ENCODE results near the gene CCR7. TPM values are rescaled to one million over a fixed set of nuclear protein-coding genes. Genes with fewer than 3 reads are reported as not detected.
A peak's percentile ranks its signal among the peaks of the same experiment; 100 is the strongest.

The CCR7 gene
- total RNA-seq, 4 donors from 2014 or later: 1.2 TPM; not detected in 3

DNA sequence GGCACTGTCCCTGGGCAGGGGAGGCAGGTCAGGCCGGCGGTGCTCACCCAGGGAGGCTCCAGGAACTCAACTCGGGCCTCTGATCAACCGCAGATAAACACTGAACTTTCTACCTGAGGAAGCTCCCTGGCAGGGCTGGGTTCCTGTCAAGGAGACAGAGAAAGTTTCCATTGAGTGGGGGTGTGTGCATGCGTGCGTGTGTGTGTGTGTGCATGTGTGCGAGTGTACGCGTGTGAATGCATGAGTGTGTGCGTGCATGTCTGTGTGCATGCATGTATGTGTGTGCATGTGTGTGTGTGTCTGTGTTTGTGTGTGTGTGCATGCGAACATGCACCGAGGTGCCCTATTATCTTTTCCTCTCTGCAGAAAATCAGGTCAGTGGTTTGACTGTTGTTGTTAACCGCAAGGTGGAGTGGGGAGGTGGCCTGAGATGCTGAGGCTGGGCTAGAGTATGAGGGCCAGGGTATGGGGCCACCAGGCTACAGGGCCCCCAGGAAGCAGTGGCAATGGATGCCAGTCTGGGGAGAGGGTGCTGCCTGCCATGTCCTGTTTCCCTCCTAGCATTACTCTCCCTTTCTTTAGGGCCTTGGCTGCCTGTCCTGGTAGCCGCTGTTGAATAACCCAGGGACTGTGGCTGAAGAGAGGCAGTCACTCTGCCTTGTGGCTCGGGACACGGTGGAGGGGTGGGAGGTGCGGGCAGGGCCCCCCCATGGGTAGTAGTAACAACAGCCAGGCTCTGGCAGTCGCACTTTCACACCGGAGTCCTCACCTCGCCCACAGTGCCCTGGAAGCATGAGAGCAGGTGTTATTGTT is 24.0 kb downstream of the CCR7 start:
- 59% methylated on average over 19 of the region's 20 CpGs for WGBS
- H3K27ac ChIP-seq: peak overlapping the region; percentile 93
- no peaks in the 10 kb centered on the region for H3K9me3 ChIP-seq
- TF ChIP-seq POLR2AphosphoS5 (IDR thresholded peaks at IDR 0.05) (no peak), EP300 (IDR thresholded peaks at IDR 0.05) (no peak), POLR2A (IDR thresholded peaks at IDR 0.05) (no peak)
- TF ChIP-seq, protein P1, sequence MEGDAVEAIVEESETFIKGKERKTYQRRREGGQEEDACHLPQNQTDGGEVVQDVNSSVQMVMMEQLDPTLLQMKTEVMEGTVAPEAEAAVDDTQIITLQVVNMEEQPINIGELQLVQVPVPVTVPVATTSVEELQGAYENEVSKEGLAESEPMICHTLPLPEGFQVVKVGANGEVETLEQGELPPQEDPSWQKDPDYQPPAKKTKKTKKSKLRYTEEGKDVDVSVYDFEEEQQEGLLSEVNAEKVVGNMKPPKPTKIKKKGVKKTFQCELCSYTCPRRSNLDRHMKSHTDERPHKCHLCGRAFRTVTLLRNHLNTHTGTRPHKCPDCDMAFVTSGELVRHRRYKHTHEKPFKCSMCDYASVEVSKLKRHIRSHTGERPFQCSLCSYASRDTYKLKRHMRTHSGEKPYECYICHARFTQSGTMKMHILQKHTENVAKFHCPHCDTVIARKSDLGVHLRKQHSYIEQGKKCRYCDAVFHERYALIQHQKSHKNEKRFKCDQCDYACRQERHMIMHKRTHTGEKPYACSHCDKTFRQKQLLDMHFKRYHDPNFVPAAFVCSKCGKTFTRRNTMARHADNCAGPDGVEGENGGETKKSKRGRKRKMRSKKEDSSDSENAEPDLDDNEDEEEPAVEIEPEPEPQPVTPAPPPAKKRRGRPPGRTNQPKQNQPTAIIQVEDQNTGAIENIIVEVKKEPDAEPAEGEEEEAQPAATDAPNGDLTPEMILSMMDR (IDR thresholded peaks at IDR 0.05): no peak
- peak in 1 of 2 donors; percentile 64 for DNase-seq (ENCODE audit: low spot score in 2 of 2)
- H3K4me1 ChIP-seq: peaks cover 78% of the 10 kb centered on the region
- H3K4me3 ChIP-seq: no peak overlapping the region
- H3K36me3 ChIP-seq: no peaks in the 10 kb centered on the region
- no peaks in the 10 kb centered on the region for H3K27me3 ChIP-seq

DNA sequence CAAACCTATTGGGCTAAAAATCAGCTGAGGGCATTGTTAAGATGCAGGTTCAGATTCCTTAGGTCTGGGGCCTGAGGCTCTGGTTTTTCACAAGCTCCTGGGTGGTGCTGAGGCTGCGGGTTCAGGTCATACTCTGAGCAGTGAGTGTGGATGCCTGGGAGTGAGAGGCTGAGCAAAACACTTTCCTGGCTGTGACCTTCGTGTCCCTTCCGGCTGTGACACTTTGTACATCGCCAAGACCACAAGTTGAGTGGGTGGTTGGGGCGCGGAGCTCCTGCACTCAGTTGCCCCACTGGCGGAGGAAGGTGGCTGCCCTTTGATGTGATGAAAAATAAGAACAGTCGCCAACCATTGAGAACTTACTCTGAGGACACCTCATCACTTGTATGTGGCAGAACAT is 24.8 kb downstream of the CCR7 start:
- H3K36me3 ChIP-seq: no peaks in the 10 kb centered on the region
- peak in 1 of 2 donors; percentile 53 for DNase-seq (ENCODE audit: low spot score in 2 of 2)
- peaks cover 86% of the 10 kb centered on the region for H3K4me1 ChIP-seq
- peak overlapping the region; percentile 70 for H3K27ac ChIP-seq
- H3K9me3 ChIP-seq: no peaks in the 10 kb centered on the region
- H3K27me3 ChIP-seq: no peaks in the 10 kb centered on the region
- 89% methylated on average over 7 of the region's 8 CpGs for WGBS
- H3K4me3 ChIP-seq: no peak overlapping the region
- TF ChIP-seq, protein P1 (IDR thresholded peaks at IDR 0.05): no peak
- TF ChIP-seq POLR2AphosphoS5 (IDR thresholded peaks at IDR 0.05) (no peak), POLR2A (IDR thresholded peaks at IDR 0.05) (no peak), EP300 (IDR thresholded peaks at IDR 0.05) (no peak)

DNA sequence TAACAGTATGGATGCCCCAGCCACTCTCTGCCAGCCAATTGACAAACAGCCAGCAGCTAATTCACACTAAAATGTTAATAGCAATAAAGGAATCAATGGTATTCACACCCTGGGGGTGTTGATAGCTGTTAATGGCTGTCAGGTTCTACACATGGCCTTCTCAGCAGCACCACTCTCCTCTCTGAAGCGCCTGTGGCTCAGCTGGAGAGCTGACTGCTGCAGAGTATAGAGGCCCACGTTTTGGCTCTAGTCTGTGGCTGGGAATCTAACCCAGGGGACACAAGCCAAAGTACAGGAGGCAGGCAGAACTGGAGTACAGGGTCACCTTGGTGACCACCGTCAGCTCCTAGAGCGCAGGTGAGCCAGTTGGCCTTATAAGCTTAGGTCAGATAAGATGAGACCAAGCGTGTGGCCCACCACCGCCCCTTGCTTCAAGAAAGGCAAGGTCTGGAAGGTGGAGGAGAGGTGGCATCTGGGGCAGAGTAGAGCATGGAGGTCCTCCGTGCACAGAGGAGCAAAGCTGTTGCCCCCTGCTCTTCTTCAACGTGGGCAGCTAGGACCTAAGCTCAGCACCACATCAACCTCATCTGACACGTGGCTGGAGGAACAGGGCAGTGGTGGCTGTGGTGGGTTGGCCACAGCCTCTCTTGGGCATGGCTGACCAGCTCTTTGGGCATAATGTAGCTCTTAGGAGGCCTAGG is 25.4 kb downstream of the CCR7 start:
- WGBS: 80% methylated on average over 9 of the region's 9 CpGs
- peak in 1 of 2 donors; percentile 63 for DNase-seq (ENCODE audit: low spot score in 2 of 2)
- Histone ChIP-seq H3K4me1 (peaks cover 89% of the 10 kb centered on the region), H3K36me3 (no peaks in the 10 kb centered on the region), H3K9me3 (no peaks in the 10 kb centered on the region), H3K27me3 (no peaks in the 10 kb centered on the region), H3K27ac (peak overlapping the region; percentile 70), H3K4me3 (no peak overlapping the region)
- no peak for TF ChIP-seq EP300 (IDR thresholded peaks at IDR 0.05)
- no peak for TF ChIP-seq POLR2A (IDR thresholded peaks at IDR 0.05)
- TF ChIP-seq POLR2AphosphoS5 (IDR thresholded peaks at IDR 0.05): no peak
- TF ChIP-seq, protein P1 (IDR thresholded peaks at IDR 0.05): no peak

DNA sequence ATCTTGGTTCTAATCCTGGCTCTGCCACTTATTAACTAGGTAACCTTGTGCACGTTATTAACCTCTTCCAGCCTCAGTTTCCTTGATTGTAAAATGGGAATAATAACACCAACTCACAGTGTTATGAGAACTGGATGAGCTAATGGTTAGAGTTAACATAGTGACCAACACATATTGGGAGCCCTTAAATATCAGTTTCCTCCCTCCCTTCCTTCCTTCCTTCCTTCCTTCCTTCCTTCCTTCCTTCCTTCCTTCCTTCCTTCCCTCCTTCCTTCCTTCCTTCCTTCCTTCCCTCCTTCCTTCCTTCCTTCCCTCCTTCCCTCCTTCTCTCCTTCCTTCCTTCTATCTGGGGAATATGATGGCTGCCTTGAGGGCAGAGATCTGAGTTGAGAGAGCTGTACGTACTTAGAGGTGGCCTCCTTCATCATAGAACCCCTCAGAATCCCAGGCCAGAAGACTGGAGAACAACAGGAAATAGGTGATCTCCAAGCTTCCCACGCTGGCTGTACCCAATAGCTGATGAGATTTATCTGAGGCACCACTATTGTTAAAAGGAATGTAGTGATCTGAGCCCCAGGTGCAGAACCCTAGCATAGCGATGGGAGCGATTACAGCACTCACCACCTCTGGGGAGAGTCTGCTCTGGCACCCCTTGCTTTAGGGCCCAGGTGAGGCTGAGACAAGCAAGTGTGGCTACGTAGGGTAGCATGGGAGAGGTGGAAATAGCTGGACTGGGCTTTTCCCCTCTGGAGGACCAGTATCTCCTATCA is 26.2 kb downstream of the CCR7 start:
- no peaks in the 10 kb centered on the region for H3K36me3 ChIP-seq
- DNase-seq (ENCODE audit: low spot score in 2 of 2): peak in 1 of 2 donors; percentile 42
- H3K4me3 ChIP-seq: no peak overlapping the region
- no peaks in the 10 kb centered on the region for H3K9me3 ChIP-seq
- H3K4me1 ChIP-seq: peaks cover 96% of the 10 kb centered on the region
- 78% methylated on average over 6 of the region's 6 CpGs for WGBS
- TF ChIP-seq POLR2A (IDR thresholded peaks at IDR 0.05): no peak
- H3K27ac ChIP-seq: peak overlapping the region; percentile 70
- no peaks in the 10 kb centered on the region for H3K27me3 ChIP-seq

DNA sequence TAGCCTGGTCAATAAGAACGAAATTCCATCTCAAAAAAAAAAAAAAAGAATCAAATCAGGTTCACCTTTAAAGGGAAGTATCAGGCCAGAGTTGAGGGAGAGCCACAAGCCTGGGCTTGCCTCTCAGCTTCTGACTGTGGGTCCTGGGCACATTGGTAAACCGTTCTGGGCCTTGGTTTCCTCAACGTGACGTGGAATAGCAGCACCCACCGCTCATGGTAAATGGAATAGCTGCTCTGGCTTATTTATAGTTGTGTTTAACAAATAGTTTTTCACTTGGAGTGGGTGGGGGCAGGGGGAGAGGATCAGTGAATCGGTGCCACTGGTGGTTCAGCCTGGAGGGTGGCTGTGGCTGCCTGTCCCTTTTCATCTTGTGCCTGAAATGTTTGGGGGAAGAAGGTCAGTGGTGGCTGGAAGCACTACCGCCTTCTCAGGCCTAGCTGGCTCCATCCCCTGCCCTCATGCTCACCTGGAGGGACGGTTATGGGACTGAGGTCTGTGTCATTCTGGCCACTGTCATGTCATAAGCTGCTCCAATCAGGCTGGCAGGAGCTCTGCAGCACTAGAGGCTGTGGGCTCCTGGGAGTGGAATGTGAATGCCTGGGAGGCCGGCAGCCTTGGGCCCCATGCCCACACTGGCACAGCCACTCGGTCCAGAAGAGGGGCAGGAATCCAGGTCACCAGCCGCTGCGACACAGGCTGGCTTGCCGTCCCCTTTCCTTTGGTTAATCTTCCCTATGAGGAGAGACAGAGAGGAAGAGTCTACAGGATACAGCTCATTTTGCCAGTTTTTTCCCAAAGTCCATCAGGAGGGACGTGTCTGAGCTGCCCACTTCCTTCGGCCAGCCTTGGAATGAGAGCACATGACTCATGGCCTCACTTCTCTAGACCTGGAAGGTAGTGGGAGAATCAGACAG is 27.0 kb downstream of the CCR7 start:
- Histone ChIP-seq H3K36me3 (no peaks in the 10 kb centered on the region), H3K27ac (peak overlapping the region; percentile 70), H3K4me3 (no peak overlapping the region), H3K9me3 (no peaks in the 10 kb centered on the region), H3K4me1 (peaks cover 96% of the 10 kb centered on the region), H3K27me3 (no peaks in the 10 kb centered on the region)
- WGBS: 65% methylated on average over 8 of the region's 15 CpGs
- peak in 1 of 2 donors; percentile 68 for DNase-seq (ENCODE audit: low spot score in 2 of 2)
- no peak for TF ChIP-seq EP300 (IDR thresholded peaks at IDR 0.05)
- TF ChIP-seq, protein P1 (IDR thresholded peaks at IDR 0.05): no peak

All from suprapubic skin (tissue), 4 donors.